NCI-H1105 treated with DMSO at 0.1 percent for 48 hours (cell line): ENCODE results near the gene RAPGEF4.
A peak's percentile ranks its signal among the peaks of the same experiment; 100 is the strongest.

Experiments used
- DNase-seq: peaks from one replicate; lab custom pipeline; 2025; lab: John Stamatoyannopoulos, UW

RAPGEF4 gene

DNA sequence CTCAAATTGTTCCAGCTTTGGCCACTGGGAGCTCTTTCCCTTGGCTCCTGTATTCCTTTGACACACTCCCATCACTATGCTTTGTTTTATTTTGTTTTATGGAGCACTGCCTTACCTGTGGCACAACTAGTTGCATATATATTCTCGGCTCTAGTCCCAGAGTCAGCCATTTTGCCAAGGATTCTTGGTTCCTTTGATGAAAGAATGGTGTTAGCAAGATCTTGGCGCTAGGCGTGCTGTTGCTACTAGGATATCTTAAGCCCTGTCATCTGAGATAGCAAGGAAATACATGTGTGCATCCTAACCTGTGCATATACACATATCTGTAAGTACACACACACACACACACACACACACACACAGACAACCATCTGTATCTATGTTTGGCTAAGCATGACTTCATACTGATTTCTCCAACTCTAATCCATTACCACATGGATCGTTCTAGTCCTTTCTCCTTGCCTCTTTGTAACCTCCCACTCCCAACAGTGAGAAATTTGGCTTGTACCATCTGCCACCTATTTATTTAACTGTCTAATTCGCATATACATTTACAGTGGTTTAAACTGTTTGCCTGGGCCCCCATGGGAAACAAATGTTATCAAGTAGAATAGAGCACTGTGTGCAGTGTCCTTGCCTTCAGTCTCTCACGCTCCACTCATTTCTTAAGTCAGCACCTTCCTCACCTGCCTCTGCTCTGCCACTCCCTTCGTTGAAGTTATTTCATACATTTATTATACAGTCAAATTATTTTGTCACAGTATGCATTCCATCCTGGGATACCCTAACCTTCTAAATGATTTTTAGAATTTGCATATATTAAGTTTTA, 202.5 kb downstream of the RAPGEF4 start:
- DNase-seq = no peak

DNA sequence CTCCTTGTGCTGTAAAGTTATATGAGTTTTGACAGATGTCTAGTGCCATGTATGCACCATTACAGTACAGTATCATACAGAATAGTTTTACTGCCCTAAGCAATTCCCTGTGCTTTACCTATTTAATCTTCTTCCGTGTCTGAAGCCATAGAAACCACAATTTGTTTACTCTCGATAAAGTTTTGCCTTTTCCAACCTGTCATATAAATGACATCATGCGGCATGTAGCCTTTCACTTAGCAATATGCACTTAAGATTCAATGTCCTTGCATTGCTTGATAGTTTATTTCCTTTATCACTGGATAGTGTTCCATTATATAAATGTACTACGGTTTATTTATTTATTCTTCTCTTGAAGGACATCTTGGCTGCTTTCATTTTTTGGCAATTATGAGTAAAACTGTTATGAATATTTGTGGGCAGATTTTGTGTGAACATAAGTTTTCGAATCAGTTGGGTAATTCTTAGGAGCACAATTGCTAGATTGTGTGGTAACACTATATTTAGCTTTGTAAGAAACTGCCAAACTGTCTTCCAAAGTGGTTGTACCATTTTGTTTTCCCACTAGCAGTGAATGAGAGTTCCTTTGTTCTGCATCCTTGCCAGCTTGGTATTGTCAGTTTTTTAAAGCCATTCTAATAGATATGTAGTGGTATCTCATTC, 203.2 kb downstream of the RAPGEF4 start:
- no peak for DNase-seq

DNA sequence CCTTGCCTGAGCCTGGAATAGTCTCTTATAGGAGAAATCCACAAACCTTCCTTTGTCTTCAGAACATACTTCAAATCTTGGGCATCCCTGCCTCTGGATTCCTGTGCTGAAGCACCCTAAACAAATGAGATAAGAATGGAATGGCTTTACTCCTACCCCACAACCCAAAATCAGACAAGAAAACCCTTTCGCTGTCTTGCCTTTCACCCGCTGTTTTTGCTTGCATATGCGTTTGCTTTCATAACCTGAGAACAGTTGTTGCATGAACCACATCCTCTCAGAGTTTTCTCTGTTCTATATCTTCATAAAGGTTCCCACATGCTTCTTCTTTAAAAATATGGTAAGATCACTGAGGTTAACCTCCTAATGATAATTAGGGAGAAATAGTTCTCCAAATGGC, 207.9 kb downstream of the RAPGEF4 start:
- DNase-seq = no peak

- no peak for DNase-seq
Measured at GRCh38 chr2:172944022-172944793, 208.6 kb downstream of the RAPGEF4 start.

GRCh38 chr2:172944794-172945509, 209.3 kb downstream of the RAPGEF4 start:
- DNase-seq = no peak

- DNase-seq = no peak
Measured at GRCh38 chr2:172945510-172945850, 209.8 kb downstream of the RAPGEF4 start.

- no peak for DNase-seq
Measured at GRCh38 chr2:172947461-172948153, 212.0 kb downstream of the RAPGEF4 start.

GRCh38 chr2:172949522-172949921, 213.9 kb downstream of the RAPGEF4 start:
- no peak for DNase-seq

GRCh38 chr2:172950565-172950964, 214.9 kb downstream of the RAPGEF4 start:
- no peak for DNase-seq

- no peak for DNase-seq
Measured at GRCh38 chr2:172951554-172951953, 215.9 kb downstream of the RAPGEF4 start.

GRCh38 chr2:172953411-172953810, 217.8 kb downstream of the RAPGEF4 start:
- no peak for DNase-seq

- DNase-seq = no peak
Measured at GRCh38 chr2:172953970-172954852, 218.6 kb downstream of the RAPGEF4 start.

DNA sequence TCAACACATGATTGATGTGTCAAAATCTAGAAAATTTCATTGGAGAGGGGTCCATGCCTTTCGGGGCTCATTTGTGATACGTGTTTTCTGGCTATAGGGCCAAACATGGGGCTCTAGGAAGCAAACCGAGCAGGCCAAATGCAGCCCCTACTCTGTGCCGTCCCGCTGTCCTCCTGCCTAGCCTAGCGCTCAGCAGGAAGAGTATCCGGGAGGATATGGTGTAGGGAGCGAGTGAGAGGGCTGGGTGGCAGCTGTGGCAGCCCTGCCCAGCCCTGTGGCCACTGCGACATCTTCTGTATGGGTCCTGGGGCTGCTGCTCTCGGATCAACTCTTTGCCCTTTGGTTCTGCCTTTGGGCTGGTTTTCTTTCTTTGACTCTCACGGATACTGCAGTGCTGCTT, 219.9 kb downstream of the RAPGEF4 start:
- no peak for DNase-seq

- DNase-seq = no peak
Measured at GRCh38 chr2:172957734-172958133, 222.1 kb downstream of the RAPGEF4 start.

- DNase-seq = no peak
Measured at GRCh38 chr2:172962082-172962481, 226.4 kb downstream of the RAPGEF4 start.

DNA sequence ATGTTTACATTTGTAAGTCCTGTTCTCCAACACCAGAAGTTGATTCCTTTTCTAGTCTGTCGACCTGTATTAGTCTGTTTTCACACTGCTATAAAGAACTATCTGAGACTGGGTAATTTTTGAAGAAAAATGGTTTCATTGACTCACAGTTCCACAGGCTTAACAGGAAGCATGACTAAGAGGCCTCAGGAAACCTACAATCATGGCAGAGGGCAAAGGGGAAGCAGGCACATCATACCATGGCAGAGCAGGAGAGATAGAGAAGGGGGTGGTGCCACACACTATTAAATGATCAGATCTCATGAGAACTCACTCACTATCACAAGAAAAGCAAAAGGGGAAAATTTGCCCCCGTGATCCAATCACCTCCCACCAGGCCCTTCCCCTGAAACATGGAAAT, 227.2 kb downstream of the RAPGEF4 start:
- no peak for DNase-seq

DNA sequence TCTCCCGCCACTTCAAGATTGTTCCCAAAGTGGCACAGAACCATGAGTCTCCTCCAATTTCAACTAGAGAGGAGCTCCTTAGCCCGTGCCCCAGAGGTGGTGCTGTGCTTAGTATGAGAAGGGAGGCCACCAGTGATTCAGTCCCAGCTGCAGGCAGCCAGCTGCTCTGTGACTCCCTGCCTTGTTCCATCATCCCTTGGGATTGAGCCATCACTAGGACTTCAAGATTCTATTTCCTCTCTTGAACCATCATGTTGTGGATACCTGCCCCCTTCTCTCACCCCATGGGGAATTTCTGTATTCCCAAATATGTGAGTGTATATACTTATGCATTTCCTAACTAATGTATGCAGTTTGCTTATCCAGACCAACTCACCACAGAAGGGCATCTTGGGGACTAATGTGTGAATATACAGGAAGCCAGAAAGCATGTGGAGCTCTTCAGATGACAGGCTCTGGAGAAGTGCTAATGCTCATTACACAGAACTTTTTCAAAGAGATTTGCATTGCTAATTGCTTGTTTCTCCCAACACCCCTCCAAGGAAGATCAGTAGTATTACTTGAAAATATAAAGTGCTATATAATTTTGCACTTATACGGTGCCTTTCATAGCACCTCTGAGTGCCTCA, 229.0 kb downstream of the RAPGEF4 start:
- no peak for DNase-seq

- peak; percentile 85 for DNase-seq
Measured at GRCh38 chr2:172965433-172966212, 230.0 kb downstream of the RAPGEF4 start.
